Measurements from ENCODE around the gene GID4. TPM values are rescaled to one million over a fixed set of nuclear protein-coding genes. Genes with fewer than 3 reads are reported as not detected.

Gene GID4
- total RNA-seq, 1 experiment from 2014 or later: 8.2 TPM

GRCh38 chr17:18100616-18101015, 61.4 kb downstream of the GID4 start:
- DNase-seq (ENCODE audit: low read depth): no peak

- DNase-seq (ENCODE audit: low read depth): no peak
These were observed 62.6 kb downstream of the GID4 start for GRCh38 chr17:18101828-18102227.

GRCh38 chr17:18102640-18103039, 63.4 kb downstream of the GID4 start:
- no peak for DNase-seq (ENCODE audit: low read depth)

- DNase-seq (ENCODE audit: low read depth): no peak
These were observed 65.8 kb downstream of the GID4 start for GRCh38 chr17:18105027-18105426.

GRCh38 chr17:18105595-18105994, 66.4 kb downstream of the GID4 start:
- no peak for DNase-seq (ENCODE audit: low read depth)

GRCh38 chr17:18106211-18106610, 67.0 kb downstream of the GID4 start:
- DNase-seq (ENCODE audit: low read depth): no peak

GRCh38 chr17:18107061-18107790, 68.0 kb downstream of the GID4 start:
- DNase-seq (ENCODE audit: low read depth): no peak

- DNase-seq (ENCODE audit: low read depth): no peak
These were observed 68.8 kb downstream of the GID4 start for GRCh38 chr17:18107971-18108370.

- DNase-seq (ENCODE audit: low read depth): no peak
These were observed 69.4 kb downstream of the GID4 start, which contains the start of gene MYO15A for GRCh38 chr17:18108401-18109312. MYO15A (plus strand) TSS chr17:18108756; CDS start chr17:18118801, 10,045 bp downstream.

GRCh38 chr17:18109935-18110485, 70.8 kb downstream of the GID4 start:
- DNase-seq (ENCODE audit: low read depth): no peak

- DNase-seq (ENCODE audit: low read depth): no peak
These were observed 71.5 kb downstream of the GID4 start for GRCh38 chr17:18110636-18111145.

- no peak for DNase-seq (ENCODE audit: low read depth)
These were observed 72.2 kb downstream of the GID4 start for GRCh38 chr17:18111330-18111971.

- no peak for DNase-seq (ENCODE audit: low read depth)
These were observed 76.3 kb downstream of the GID4 start for GRCh38 chr17:18115517-18115916.

- DNase-seq (ENCODE audit: low read depth): no peak
These were observed 76.9 kb downstream of the GID4 start for GRCh38 chr17:18116078-18116477.

- no peak for DNase-seq (ENCODE audit: low read depth)
These were observed 78.3 kb downstream of the GID4 start for GRCh38 chr17:18117533-18117932.

Other genes starting within 250 kb of the GID4 start
- 40.5 and 57.7 TPM in 2 replicates for gene SREBF1, start 202.4 kb upstream of the GID4 start, total RNA-seq (2014; rRNA removed; shearing (Covaris generic))
- 27.7 and 38.3 TPM in 2 replicates for gene TOM1L2, start 67.0 kb upstream of the GID4 start, total RNA-seq (2014; rRNA removed; shearing (Covaris generic))
- gene DRC3, start 66.5 kb upstream of the GID4 start, total RNA-seq (2014; rRNA removed; shearing (Covaris generic)): 0.12 and 0.69 TPM in 2 replicates
- 12.3 and 14.4 TPM in 2 replicates for gene ATPAF2, start 240 bp upstream of the GID4 start, total RNA-seq (2014; rRNA removed; shearing (Covaris generic))
- 40.6 and 41.3 TPM in 2 replicates for gene DRG2, start 48.5 kb downstream of the GID4 start, total RNA-seq (2014; rRNA removed; shearing (Covaris generic))
- gene MYO15A, start 69.3 kb downstream of the GID4 start, total RNA-seq (2014; rRNA removed; shearing (Covaris generic)): not detected in 2 replicates
- gene ALKBH5, start 144.4 kb downstream of the GID4 start, total RNA-seq (2014; rRNA removed; shearing (Covaris generic)): 94.3 and 141 TPM in 2 replicates
- 24.3 and 38.0 TPM in 2 replicates for gene LLGL1, start 186.2 kb downstream of the GID4 start, total RNA-seq (2014; rRNA removed; shearing (Covaris generic))
- 180 and 214 TPM in 2 replicates for gene FLII, start 219.3 kb downstream of the GID4 start, total RNA-seq (2014; rRNA removed; shearing (Covaris generic))
- gene MIEF2, start 221.3 kb downstream of the GID4 start, total RNA-seq (2014; rRNA removed; shearing (Covaris generic)): 13.3 and 26.4 TPM in 2 replicates